Measurements from ENCODE around the gene HOXB4.

Gene HOXB4

DNA sequence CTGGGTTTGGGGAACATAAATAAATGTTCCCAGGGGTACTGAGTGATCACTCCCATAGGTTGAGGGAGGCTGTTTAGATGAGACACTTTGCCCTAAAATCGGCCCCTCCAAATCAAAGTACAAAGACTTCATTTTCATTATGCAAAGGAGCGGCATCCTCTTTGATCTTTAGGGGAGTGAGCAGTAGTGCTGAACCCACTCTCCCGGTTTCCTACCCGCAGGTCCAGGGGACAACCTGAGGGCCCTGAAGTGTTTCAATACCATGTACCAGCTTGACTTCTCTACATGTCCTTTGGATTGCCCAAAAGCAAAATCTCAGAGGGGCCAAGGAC lies 23.0 kb upstream of the HOXB4 start:
- no peak for FAIRE-seq

DNA sequence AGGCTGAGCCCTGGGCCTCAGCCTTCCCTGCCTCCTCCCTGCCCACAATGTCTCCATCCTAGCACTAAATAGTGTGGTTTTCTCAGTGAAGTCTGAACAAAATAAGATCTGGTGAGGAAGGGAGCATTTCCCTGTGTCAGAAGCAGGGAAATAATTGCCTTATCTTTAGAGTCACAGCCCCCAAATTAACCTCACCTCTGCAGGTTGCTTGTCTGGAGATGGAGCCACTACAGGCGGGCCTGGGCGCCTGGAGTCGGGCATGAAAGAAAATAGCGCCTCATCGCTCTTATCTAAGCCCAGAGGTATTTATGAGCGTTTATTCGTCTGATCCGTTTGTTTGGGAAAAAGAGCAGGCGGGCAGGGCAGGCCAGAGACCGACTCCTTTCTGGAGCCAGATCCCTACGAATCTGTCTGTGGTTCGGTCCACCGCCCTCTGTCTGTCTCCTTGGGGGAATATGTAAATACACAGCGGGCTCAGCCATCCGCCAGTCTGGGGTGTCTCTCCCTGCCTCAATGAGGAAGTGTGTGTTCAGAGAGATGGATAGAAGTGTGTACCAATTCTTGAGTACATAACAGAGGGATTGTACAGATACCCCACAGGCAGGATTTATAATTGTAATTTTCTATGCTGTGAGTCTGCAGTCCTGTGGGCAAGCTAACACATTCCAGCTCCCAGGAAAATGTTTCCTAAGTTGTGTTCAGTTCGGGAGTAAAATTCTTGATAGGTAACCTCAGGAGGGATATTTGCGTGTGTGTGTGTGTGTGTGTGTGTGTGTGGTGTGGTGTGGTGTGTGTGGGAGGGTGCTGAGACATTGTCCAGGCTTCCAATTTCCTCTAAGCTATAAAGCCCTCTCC lies 22.3 kb upstream of the HOXB4 start:
- FAIRE-seq: no peak

DNA sequence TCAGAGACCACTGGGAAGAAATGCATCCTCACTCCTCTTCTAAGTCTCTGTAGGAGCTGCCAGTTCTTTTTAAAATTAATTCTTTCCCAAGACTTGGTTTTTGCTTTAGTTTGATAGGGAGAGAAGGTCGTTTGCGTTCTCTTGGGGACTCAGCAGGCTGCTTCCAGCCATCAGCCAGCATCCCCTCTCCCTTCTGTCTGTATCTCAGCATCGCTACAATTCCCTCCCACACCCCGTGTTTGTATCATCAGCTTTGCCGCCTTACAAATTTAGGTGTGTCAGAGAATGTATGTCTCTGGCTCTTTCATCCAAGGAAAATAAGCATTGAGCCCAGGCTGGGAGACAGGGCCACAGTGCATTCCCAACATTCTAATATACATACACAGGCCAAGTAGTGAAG lies 21.2 kb upstream of the HOXB4 start:
- FAIRE-seq: no peak

DNA sequence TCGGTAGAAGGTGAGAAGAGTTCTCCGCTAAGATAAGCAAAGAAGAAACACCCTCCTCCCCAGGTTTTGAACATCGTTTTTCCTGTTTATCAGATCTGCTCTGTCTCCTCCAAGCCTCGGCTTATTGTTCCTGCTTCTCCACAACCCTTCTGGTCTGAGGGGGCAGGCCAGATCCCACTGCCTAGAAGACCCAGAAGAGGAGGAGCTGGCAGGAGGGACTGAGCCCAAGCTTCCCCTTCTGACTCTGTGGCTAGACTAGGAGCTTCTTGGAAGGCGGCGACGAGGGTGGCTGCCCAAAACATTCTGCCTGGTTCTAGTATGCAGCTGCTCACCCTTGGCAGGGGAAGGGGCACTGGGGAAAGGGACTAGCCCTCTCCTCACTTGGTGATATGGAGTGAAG lies 20.6 kb upstream of the HOXB4 start:
- FAIRE-seq: no peak

DNA sequence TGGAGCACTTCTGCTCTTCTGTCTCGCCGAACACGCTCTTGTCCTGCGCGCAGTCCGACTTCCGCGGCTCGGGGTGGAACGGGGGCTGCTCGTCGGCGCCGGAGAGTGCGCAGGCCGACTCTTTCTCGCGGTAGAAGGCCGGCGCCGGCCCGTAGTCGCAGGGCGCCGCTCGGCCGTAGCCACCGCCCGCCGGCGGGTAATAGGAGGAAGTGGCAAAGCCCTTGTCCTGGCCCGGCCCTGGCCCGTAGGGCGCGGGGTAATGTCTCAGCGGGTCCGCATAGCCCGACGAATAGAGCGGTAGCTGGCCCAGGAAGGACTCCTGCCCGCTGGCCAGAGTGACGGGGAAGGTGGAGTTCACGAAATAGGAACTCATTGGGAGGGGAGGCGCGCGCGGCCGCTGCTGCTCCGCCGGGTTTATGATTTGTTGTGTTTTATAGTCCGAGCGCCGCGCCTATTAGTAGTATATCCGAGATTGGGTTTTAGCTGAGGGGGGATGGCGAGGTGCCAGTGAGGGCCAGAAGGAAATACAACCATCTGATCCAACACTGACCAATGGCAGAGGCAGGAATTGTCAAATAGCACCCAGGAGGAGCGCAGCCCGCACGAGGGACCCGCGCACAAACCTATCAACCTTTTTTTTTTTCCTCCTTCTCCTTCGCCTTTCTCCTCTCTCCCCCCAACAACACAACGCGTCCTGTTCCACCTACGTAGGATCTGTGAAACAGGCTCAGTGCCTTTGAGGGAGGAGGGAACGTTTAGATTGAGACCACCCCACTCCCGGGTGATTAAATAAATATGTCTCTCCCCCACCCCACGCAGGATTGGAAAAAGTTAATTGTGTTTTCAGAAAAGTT lies 19.9 kb upstream of the HOXB4 start:
- no peak for FAIRE-seq

DNA sequence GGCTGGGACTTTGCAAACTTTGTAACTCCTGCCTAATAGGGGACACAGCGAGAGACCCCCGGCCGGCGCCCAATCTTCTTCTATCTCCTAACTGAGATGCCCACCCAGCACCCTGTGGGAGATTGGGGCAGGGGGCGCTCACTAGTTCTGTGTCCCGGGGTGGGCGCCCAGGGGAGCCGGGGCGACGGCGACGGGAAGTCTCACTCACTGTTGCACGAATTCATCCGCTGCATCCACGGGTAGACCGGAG lies 19.3 kb upstream of the HOXB4 start:
- FAIRE-seq: no peak

DNA sequence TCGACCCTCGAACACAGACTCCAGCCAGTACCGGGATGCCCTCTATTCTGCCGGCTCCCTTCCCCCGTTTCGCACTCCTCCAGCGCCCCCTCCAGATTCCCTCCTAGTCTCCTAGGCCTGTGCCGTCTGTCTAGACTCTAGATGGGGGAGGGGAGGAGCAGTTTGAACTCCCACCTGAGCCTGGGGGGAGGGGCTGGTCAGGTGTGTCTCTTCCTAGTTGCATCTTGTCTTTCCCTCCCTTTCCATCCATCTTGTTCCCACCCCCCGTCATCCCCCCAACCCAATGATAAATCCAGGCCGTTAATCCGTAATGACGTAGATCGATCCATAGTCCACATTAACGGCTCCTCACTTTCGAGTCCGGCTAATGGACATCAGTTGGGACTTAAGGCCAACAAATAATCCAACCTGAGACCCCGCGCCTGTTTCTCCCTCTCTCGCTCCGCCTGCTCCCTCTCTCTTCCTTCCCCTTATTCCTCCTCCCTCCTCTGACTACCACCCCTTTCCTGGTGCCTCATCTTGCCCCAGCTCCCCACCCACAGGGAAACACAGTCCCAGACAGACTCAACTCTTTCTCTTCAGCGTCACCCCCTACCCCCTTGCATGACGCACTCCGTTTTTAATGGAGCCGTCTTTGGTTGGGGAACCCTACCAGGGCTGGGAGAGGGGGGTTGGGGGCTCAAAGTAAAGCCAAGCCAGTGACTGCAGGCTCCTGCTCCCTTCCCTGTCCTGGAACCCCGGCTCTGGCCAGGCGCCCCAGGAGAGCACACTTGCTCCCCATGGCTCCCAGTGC lies 18.8 kb upstream of the HOXB4 start:
- no peak for FAIRE-seq

DNA sequence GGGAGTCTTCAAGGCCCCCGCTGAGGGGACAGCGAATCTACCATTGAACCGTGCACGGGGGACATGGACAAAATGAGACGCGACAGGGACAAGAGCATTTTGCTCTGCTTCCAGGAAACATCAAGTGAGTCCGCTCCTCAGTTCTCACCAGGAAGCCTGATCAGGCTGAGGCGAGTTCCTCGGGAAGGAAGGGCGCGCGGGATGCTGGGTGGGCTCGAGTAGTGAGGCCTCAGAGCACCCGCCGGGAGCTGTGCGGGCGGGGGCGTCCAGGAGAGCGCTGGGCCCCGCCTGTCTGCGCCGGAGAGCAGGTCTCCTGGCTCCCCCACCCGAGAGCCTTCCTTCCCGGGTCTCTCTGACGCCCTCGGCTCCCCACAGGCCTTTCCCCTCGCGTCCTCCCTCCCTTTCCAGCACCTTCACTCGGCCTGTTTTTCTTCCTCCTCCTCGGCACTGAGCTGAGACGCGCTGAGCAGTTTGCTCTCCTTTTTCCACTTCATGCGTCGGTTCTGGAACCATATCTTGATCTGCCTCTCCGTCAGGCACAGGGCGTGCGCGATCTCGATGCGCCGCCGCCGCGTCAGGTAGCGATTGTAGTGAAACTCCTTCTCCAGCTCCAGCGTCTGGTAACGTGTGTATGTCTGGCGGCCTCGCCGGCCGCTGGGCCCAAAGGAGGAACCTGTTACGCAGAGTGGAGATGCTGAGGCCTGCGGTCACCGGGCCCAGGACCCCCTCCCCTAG lies 18.0 kb upstream of the HOXB4 start:
- FAIRE-seq: no peak

DNA sequence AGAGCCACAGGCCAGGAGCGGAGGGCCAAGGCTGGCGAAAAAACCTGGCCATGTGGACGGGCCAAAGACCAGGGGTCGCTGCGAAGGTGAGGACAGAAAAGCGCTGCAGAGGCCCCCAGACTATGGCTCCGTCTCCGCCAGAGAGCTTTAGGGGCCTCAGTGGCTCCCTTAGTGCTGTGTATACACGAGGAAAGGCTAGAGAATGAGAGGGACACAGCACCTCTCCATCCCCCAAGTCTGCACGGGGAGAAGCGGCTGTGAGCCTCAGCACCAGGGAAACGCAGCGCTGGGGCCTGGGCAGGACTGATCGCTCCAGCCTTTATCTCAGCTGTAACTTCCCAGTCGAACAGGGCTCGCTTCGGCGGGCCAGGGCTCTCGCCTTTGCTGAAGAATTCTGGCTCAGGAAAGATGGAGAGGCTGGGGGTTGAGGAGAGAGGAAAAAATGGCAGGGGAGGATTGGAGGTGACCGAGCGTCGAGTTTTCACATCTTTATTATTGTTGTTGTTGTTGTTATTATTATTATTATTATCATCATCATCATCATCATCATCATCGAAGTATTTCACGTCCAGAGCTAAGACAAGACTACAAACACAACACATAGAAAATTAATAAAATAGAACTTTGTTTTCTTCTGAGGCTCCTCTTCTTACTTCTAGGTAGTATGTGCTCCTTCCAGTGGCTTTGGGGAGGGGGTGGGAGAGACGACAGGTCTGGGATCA lies 17.3 kb upstream of the HOXB4 start:
- no peak for FAIRE-seq

DNA sequence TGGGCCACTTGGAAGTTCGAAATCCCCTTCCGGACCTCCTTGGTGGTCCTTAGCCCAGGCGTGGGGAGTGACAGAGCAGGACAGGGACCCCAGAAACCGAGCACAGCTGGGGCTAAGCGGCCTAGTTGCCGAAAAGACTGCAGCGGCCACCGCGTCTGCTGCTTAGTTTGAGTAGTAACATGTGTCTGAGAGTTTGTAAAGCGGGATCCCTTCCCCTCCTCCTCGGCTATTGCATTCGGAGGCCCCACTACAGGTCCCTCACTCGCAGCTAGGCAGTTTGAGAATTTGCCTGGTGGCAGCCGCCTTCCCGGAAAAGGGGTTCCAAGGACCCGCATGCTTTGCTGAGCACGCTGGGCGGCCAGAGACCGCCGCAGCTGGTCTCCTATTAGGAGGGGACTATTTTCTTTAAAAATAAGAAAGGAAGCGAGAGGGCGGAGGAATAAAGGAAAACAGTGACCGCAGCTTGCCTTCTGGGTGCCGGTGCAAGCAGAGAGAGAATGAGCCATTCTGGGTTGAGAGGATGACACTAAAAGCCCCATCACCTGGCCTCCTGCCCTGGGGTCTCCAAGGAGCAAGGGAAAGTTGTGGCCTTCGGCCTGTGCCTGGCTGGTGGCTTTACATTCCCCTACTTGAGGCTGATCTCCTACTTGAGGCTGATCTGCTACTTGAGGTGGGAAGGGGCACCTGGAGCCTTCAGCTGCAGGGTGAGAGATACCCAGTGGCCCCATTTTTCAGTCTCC lies 16.6 kb upstream of the HOXB4 start:
- FAIRE-seq: no peak

DNA sequence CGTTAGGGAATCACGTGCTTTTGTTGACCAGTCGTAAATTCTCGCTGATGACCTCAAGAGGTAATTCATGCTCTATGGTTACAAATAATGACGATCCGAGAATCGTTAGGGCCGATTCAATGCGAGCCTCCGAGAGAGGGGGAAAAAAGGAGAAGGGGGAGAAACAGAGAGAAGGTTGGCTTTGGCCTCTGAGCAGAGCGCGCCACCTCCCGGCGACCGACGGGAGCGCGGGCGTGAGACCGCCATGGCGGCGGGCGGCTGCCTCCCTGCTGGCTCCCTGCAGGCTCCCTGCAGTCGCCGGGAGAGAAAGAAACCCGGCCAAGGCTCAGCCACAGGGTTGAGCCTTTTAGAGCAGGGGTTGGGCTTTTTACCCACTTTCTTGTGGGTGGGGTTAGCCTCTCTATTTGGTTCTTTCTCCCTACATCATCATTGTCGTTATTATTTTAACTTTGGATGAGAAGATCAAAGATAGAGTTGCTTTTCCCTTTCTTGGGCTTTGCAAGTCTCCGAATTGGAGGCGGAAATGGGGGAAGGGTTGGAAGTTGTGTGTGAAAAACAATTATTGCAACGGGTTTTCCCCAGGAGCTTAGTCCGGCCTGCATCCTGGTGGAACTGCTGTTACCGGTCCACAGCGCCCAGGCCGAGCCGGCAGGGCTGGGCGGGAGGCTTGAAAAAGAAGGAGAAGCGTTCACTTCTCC lies 15.8 kb upstream of the HOXB4 start:
- no peak for FAIRE-seq

DNA sequence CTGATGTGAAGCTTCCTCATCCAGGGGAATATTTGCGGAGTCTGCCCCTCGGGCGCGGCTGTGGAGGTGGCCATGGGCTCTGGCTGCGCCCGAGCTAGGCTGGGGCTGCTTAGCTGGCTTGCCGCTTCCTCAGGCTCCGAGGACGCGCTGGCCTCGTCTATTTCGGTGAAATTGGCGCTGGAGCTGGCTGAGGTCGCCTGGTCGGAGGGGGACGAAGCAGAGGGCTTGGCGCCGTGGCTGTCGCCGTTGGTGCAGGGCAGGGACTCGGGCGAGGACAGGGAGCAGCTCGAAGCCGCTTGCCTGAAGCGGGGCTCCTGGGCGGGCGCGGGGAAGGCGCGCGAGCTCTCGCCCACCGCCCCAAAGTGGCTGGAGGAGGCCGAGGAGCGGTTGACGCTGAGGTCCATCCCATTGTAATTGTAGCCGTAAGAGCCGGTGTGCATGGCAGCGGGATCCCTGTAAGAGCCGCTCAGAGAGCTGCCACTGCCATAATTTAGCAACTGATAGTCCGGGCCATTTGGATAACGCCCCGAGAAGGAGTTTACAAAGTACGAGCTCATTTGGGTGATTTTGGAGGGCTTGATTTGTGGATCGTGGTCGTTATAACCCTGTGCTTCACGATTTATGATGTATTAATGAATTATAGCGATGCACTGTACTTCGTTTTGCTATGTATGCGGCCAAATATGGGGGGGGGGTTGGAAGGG lies 15.1 kb upstream of the HOXB4 start, which contains the start of gene HOXB5:
Gene HOXB5 (minus strand): TSS at position 654 of the 704 bp plus-strand sequence. CDS start 97 bp downstream, at position 557.
- no peak for FAIRE-seq

DNA sequence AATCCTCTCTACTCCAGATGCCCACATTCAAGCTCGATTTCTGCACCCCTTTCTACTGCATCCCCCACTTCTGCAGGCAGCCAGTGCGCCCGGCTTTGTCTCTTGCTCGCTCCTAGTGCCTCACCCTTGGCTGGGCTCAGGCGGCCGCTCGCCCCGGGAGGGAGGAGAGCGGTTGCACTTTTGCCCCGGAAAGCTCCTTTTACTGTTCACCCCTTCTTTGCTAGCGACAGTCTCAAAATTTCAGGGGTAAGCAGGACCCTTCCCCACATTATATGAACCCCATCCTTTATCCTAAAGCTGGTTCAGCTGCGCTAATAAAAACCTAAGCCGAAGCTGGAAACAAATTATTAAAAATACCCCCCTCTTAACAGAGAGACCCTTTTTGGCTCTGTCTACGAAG lies 14.4 kb upstream of the HOXB4 start:
- no peak for FAIRE-seq

DNA sequence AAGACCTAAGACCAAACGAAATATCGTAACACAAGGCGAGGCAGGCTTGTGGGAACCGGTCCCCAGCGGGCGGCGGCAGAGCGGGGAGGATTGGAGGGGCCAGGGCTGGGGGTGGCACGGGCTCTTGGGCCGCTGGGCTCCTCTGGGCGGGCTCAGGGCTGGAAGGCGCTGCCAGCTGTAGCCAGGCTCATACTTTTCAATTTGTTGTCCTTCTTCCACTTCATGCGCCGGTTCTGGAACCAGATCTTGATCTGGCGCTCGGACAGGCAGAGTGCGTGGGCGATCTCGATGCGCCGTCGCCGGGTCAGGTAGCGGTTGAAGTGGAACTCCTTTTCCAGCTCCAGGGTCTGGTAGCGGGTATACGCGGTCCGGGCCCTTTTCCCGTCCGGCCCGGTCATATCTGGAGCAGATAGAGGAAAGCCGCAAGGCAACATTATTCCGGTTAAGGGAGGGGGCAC lies 13.9 kb upstream of the HOXB4 start:
- FAIRE-seq: no peak

DNA sequence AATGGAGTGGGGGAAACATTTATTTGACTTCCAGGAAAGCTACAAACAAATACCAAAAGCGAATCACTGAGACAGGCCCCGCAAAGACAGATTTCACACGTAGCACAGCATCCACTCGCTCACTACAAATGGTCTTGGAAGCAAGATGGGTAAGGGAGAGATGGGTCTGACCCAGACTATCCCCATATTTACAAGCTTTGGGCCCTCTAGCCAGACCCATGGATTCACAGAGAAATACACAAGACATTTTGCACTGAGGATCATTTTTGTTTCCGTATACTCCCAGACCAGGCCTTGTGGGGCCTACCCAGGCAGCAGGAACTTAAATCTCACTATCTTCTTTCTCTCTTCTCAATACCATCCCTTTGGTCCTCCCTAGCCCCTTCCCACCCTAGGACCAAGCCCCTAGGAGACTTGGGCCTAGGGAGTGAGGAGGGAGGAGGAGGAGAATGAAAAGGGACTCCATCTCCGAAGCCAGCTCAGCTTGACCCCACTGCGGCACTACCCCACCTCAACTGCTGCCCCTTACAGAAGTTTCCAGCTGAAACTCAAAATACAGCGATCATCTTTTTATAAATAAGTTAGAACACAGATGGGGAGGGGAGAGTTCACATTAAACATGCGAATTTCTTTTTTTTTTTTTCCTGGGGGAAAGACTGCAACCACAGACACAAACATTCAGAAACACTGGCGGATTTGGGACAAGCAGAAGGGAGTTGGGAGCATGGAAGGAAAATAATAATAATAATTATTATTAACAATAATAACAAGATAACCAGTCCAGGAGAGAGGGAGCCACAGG lies 13.3 kb upstream of the HOXB4 start:
- no peak for FAIRE-seq

DNA sequence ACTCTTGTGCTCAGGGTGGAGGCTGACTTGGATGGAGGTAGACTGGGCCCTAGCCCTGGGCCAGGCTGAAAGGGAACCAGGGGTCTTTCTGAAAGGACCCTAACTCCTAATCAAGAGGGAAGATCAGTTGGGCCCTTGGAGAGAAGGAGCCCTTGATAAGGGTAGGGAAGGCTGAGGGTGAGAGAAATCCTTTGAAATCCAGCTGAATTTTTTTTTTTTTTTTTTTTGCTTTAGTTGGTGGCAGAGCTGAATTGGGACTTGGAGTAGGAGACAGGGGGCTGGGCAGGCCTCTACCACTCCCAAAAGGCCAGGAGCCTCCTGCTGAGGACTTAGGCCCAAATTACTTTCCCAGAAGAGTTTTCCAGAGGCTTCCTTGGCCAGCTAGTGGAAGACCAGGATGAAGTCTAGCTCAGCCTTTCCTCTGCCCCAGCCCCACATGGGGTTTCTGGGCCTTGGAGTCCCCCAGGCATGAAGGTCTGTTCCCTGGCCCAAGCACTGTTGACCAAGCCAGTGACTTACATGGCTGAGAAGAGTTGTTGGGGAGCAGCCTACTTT lies 12.5 kb upstream of the HOXB4 start:
- FAIRE-seq: no peak

DNA sequence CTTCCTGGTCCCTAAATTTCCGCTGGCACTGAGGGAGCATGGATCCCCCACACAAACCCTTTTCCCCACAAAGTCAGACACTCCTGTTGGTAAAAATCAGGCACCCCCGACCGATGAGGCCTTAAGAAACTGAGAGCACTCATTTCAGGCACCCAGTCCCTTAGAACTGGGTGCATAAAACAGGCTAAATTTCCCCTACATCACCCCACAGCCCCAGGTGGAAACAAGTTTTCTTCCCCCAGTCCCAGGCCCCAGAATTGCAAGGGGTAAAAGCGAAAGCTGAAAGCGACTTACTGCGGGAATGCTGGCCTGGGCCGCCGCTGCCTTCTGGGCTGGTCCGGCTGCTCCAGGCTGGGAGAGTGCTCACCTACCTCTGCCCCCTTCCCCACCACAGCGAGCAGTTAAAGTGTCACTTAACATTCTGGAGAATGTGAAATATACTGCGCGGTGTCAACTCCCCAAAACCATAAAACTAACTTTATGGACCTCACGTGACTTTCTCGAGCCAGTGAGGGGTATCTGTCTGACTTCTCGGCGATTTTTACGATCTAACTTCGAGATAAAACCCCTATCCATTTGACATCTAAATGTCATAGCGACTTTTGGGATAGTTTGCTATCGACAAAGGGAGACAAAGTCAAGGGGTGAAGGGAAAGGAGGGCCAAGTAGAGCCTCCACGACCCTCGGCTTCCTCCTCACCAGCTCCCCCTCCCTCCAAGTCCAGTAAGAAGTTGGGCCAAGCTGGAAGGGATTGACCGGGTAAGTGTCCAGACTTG lies 11.9 kb upstream of the HOXB4 start, which contains the start of gene HOXB3:
Gene HOXB3 (minus strand): TSS at position 411 of the 776 bp plus-strand sequence. CDS start 37,767 bp downstream, outside the sequence.
- FAIRE-seq: no peak
